ENCODE results near the gene ZC3H7A.

ZC3H7A gene

GRCh38 chr16:11768849-11769248 is 28.2 kb downstream of the ZC3H7A start:
- DNase-seq (ENCODE audit: low read depth, low spot score), result no peak
- Histone ChIP-seq H3K9me3 (ENCODE audit: control insufficient read depth, insufficient read depth, low read length) (no peaks in the 10 kb centered on the region), H3K36me3 (ENCODE audit: control insufficient read depth, insufficient read depth, low read length) (peaks cover 11% of the 10 kb centered on the region; the same call in 1 of the 2 replicates), H3K27me3 (ENCODE audit: control insufficient read depth, insufficient read depth, low read length) (no peaks in the 10 kb centered on the region), H3K4me1 (ENCODE audit: control insufficient read depth, insufficient read depth, low read length) (no peaks in the 10 kb centered on the region), H3K4me3 (ENCODE audit: low read length) (no peak overlapping the region), H3K27ac (ENCODE audit: low read length) (no peak overlapping the region)
- no CpG with 5 or more reads among the region's 7 CpGs for WGBS (ENCODE audit: insufficient coverage, insufficient read length)

- Histone ChIP-seq H3K27me3 (ENCODE audit: control insufficient read depth, insufficient read depth, low read length) (no peaks in the 10 kb centered on the region), H3K9me3 (ENCODE audit: control insufficient read depth, insufficient read depth, low read length) (no peaks in the 10 kb centered on the region), H3K27ac (ENCODE audit: low read length) (no peak overlapping the region), H3K4me3 (ENCODE audit: low read length) (no peak overlapping the region), H3K4me1 (ENCODE audit: control insufficient read depth, insufficient read depth, low read length) (no peaks in the 10 kb centered on the region), H3K36me3 (ENCODE audit: control insufficient read depth, insufficient read depth, low read length) (peaks cover 18% of the 10 kb centered on the region; the same call in 1 of the 2 replicates)
- no peak for DNase-seq (ENCODE audit: low read depth, low spot score)
- no CpG with 5 or more reads among the region's 4 CpGs for WGBS (ENCODE audit: insufficient coverage, insufficient read length)
Observed at GRCh38 chr16:11762431-11762830, 34.6 kb downstream of the ZC3H7A start.

- Histone ChIP-seq H3K9me3 (ENCODE audit: control insufficient read depth, insufficient read depth, low read length) (no peaks in the 10 kb centered on the region), H3K4me3 (ENCODE audit: low read length) (no peak overlapping the region), H3K27me3 (ENCODE audit: control insufficient read depth, insufficient read depth, low read length) (no peaks in the 10 kb centered on the region), H3K4me1 (ENCODE audit: control insufficient read depth, insufficient read depth, low read length) (no peaks in the 10 kb centered on the region), H3K27ac (ENCODE audit: low read length) (no peak overlapping the region), H3K36me3 (ENCODE audit: control insufficient read depth, insufficient read depth, low read length) (peaks cover 23% of the 10 kb centered on the region; the same call in 1 of the 2 replicates)
- no CpG with 5 or more reads among the region's 4 CpGs for WGBS (ENCODE audit: insufficient coverage, insufficient read length)
- DNase-seq (ENCODE audit: low read depth, low spot score), result no peak
Observed at GRCh38 chr16:11759997-11760396, 37.1 kb downstream of the ZC3H7A start.

GRCh38 chr16:11759163-11759834 is 37.8 kb downstream of the ZC3H7A start:
- DNase-seq (ENCODE audit: low read depth, low spot score), result no peak
- no peaks in the 10 kb centered on the region for H3K27me3 ChIP-seq (ENCODE audit: control insufficient read depth, insufficient read depth, low read length)
- H3K4me1 ChIP-seq (ENCODE audit: control insufficient read depth, insufficient read depth, low read length), result no peaks in the 10 kb centered on the region
- no peak overlapping the region for H3K27ac ChIP-seq (ENCODE audit: low read length)
- WGBS (ENCODE audit: insufficient coverage, insufficient read length), result no CpG with 5 or more reads among the region's 9 CpGs
- H3K4me3 ChIP-seq (ENCODE audit: low read length), result no peak overlapping the region
- H3K36me3 ChIP-seq (ENCODE audit: control insufficient read depth, insufficient read depth, low read length), result peaks cover 23% of the 10 kb centered on the region; the same call in 1 of the 2 replicates
- H3K9me3 ChIP-seq (ENCODE audit: control insufficient read depth, insufficient read depth, low read length), result no peaks in the 10 kb centered on the region

GRCh38 chr16:11757671-11758545 is 39.1 kb downstream of the ZC3H7A start:
- no peaks in the 10 kb centered on the region for H3K4me1 ChIP-seq (ENCODE audit: control insufficient read depth, insufficient read depth, low read length)
- DNase-seq (ENCODE audit: low read depth, low spot score), result no peak
- WGBS (ENCODE audit: insufficient coverage, insufficient read length), result no CpG with 5 or more reads among the region's 10 CpGs
- no peaks in the 10 kb centered on the region for H3K9me3 ChIP-seq (ENCODE audit: control insufficient read depth, insufficient read depth, low read length)
- no peaks in the 10 kb centered on the region for H3K27me3 ChIP-seq (ENCODE audit: control insufficient read depth, insufficient read depth, low read length)
- no peak overlapping the region for H3K27ac ChIP-seq (ENCODE audit: low read length)
- H3K4me3 ChIP-seq (ENCODE audit: low read length), result no peak overlapping the region
- H3K36me3 ChIP-seq (ENCODE audit: control insufficient read depth, insufficient read depth, low read length), result peaks cover 27% of the 10 kb centered on the region

GRCh38 chr16:11756248-11756647 is 40.8 kb downstream of the ZC3H7A start:
- no peaks in the 10 kb centered on the region for H3K9me3 ChIP-seq (ENCODE audit: control insufficient read depth, insufficient read depth, low read length)
- no peak overlapping the region for H3K4me3 ChIP-seq (ENCODE audit: low read length)
- DNase-seq (ENCODE audit: low read depth, low spot score), result no peak
- no CpG with 5 or more reads among the region's 3 CpGs for WGBS (ENCODE audit: insufficient coverage, insufficient read length)
- no peak overlapping the region for H3K27ac ChIP-seq (ENCODE audit: low read length)
- peaks cover 30% of the 10 kb centered on the region for H3K36me3 ChIP-seq (ENCODE audit: control insufficient read depth, insufficient read depth, low read length)
- H3K27me3 ChIP-seq (ENCODE audit: control insufficient read depth, insufficient read depth, low read length), result no peaks in the 10 kb centered on the region
- H3K4me1 ChIP-seq (ENCODE audit: control insufficient read depth, insufficient read depth, low read length), result no peaks in the 10 kb centered on the region

- Histone ChIP-seq H3K4me1 (ENCODE audit: control insufficient read depth, insufficient read depth, low read length) (no peaks in the 10 kb centered on the region), H3K27me3 (ENCODE audit: control insufficient read depth, insufficient read depth, low read length) (no peaks in the 10 kb centered on the region), H3K4me3 (ENCODE audit: low read length) (no peak overlapping the region), H3K9me3 (ENCODE audit: control insufficient read depth, insufficient read depth, low read length) (no peaks in the 10 kb centered on the region), H3K27ac (ENCODE audit: low read length) (no peak overlapping the region), H3K36me3 (ENCODE audit: control insufficient read depth, insufficient read depth, low read length) (peaks cover 29% of the 10 kb centered on the region)
- no CpG with 5 or more reads among the region's 13 CpGs for WGBS (ENCODE audit: insufficient coverage, insufficient read length)
- no peak for DNase-seq (ENCODE audit: low read depth, low spot score)
Observed at GRCh38 chr16:11755022-11755760, 41.9 kb downstream of the ZC3H7A start.

DNA sequence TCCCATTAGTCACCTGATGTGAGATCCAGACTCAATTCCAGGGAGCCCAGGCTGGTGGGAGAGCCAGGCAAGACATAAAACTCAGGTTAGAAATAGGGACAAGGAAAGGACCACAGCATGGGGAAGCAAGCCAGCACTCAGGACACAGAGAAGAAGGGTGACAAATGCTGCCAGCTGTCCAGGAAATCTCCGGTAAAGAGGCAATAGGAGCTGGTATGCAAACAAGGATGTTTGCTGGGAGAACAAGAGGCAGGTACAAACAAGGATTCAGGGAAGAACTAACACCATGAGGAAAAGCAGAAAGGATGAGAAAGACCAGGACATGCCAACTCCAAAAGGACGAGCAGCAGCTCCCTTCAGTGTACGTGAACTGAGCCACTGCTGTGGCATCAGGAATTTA is 44.2 kb downstream of the ZC3H7A start:
- H3K4me1 ChIP-seq (ENCODE audit: control insufficient read depth, insufficient read depth, low read length), result no peaks in the 10 kb centered on the region
- WGBS (ENCODE audit: insufficient coverage, insufficient read length), result no CpG with 5 or more reads among the region's 3 CpGs
- H3K36me3 ChIP-seq (ENCODE audit: control insufficient read depth, insufficient read depth, low read length), result peaks cover 25% of the 10 kb centered on the region
- H3K27ac ChIP-seq (ENCODE audit: low read length), result no peak overlapping the region
- DNase-seq (ENCODE audit: low read depth, low spot score), result no peak
- no peak overlapping the region for H3K4me3 ChIP-seq (ENCODE audit: low read length)
- H3K27me3 ChIP-seq (ENCODE audit: control insufficient read depth, insufficient read depth, low read length), result no peaks in the 10 kb centered on the region
- H3K9me3 ChIP-seq (ENCODE audit: control insufficient read depth, insufficient read depth, low read length), result no peaks in the 10 kb centered on the region

- WGBS (ENCODE audit: insufficient coverage, insufficient read length), result no CpG with 5 or more reads among the region's 7 CpGs
- peaks cover 14% of the 10 kb centered on the region for H3K36me3 ChIP-seq (ENCODE audit: control insufficient read depth, insufficient read depth, low read length)
Observed at GRCh38 chr16:11750056-11750455, 47.0 kb downstream of the ZC3H7A start.

More at GRCh38 chr16:11750056-11750455, 47.0 kb downstream of the ZC3H7A start:
- Histone ChIP-seq H3K4me1 (ENCODE audit: control insufficient read depth, insufficient read depth, low read length) (no peaks in the 10 kb centered on the region), H3K4me3 (ENCODE audit: low read length) (no peak overlapping the region), H3K9me3 (ENCODE audit: control insufficient read depth, insufficient read depth, low read length) (no peaks in the 10 kb centered on the region), H3K27me3 (ENCODE audit: control insufficient read depth, insufficient read depth, low read length) (no peaks in the 10 kb centered on the region), H3K27ac (ENCODE audit: low read length) (no peak overlapping the region)
- DNase-seq (ENCODE audit: low read depth, low spot score), result no peak
